ENCODE data around the gene NRDE2. TPM values are rescaled to one million over a fixed set of nuclear protein-coding genes. Genes with fewer than 3 reads are reported as not detected.

Gene NRDE2
- total RNA-seq, 1 experiment from 2014 or later = 16.5 TPM

DNA sequence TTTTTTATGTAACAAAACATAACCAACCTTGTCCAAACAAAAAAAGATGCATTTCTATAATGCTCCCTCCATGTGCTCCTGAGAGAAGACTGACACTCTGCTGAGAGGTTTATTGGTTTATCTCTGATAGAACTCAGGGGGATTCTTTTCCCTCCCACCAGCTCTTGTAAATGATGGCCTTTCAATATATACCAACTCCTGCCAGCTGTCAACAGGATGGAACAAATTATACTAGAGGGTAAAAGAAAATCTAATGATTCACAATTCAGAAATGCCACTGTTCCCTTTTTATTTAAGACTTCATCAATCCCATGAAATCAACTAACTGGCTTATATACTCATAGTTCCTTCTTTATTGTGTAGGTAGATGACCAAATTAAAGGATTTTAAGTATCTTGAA, 50.0 kb downstream of the NRDE2 start:
- in situ Hi-C loops (cut with HindIII; ENCODE audit: low pct_unique_long_range_greater_than_20kb, low sequenced_read_pairs) (no loop called here), intact Hi-C loops (cut with micrococcal nuclease; ENCODE audit: unreplicated experiment) (no loop called here)
- no TSS peak for BruUV-seq (replicated peaks)
- ChIA-PET CTCF (no interaction called here), POLR2A (no interaction called here)
- H3K27ac ChIP-seq (ENCODE audit: low read length) = no peak overlapping the region
- TF ChIP-seq, protein P1, sequence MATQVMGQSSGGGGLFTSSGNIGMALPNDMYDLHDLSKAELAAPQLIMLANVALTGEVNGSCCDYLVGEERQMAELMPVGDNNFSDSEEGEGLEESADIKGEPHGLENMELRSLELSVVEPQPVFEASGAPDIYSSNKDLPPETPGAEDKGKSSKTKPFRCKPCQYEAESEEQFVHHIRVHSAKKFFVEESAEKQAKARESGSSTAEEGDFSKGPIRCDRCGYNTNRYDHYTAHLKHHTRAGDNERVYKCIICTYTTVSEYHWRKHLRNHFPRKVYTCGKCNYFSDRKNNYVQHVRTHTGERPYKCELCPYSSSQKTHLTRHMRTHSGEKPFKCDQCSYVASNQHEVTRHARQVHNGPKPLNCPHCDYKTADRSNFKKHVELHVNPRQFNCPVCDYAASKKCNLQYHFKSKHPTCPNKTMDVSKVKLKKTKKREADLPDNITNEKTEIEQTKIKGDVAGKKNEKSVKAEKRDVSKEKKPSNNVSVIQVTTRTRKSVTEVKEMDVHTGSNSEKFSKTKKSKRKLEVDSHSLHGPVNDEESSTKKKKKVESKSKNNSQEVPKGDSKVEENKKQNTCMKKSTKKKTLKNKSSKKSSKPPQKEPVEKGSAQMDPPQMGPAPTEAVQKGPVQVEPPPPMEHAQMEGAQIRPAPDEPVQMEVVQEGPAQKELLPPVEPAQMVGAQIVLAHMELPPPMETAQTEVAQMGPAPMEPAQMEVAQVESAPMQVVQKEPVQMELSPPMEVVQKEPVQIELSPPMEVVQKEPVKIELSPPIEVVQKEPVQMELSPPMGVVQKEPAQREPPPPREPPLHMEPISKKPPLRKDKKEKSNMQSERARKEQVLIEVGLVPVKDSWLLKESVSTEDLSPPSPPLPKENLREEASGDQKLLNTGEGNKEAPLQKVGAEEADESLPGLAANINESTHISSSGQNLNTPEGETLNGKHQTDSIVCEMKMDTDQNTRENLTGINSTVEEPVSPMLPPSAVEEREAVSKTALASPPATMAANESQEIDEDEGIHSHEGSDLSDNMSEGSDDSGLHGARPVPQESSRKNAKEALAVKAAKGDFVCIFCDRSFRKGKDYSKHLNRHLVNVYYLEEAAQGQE (IDR thresholded peaks at IDR 0.05; ENCODE audit: insufficient read depth in 1 of 2, low read depth in 2 of 2, low read length in 1 of 2) = no peak
- TF ChIP-seq TCF7L2 (IDR thresholded peaks at IDR 0.05; ENCODE audit: low read depth, low read length) = no peak
- H3K36me3 ChIP-seq (ENCODE audit: control insufficient read depth, insufficient read depth, low read length) = no peaks in the 10 kb centered on the region
- H3K27me3 ChIP-seq (ENCODE audit: control insufficient read depth, insufficient read depth, low read length) = no peaks in the 10 kb centered on the region
- ATAC-seq (no peak), DNase-seq (ENCODE audit: low read depth, low spot score) (no peak)
- no peaks in the 10 kb centered on the region for H3K9me3 ChIP-seq (ENCODE audit: control insufficient read depth, insufficient read depth, low read depth, low read length)
- no peak overlapping the region for H3K4me3 ChIP-seq (ENCODE audit: low read depth in 2 of 2, low read length in 2 of 2)
- H3K4me1 ChIP-seq (ENCODE audit: control insufficient read depth, insufficient read depth, low read length) = no peaks in the 10 kb centered on the region

DNA sequence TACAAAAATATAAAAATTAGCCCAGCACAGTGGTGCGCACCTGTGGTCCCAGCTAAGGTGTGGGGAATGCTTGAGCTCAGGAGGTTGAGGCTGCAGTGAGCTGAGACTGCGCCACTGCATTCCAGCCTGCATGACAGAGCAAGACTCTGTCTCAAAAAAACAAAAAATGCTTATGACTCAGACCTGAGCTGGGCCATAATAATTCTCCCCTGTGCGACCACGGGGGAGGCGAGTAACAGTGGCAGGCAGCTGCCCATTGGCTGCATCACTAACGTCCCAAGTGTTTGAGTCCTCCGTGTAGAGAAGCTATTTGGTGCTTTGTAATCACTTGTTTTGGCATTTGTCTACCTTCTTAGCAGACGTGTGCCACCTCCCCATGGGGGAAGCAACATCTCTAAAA, 50.5 kb downstream of the NRDE2 start:
- ATAC-seq = peak; percentile 39; the same call in 1 of the 2 replicates
- Histone ChIP-seq H3K27ac (ENCODE audit: low read length) (no peak overlapping the region), H3K27me3 (ENCODE audit: control insufficient read depth, insufficient read depth, low read length) (no peaks in the 10 kb centered on the region), H3K4me3 (ENCODE audit: low read depth in 2 of 2, low read length in 2 of 2) (no peak overlapping the region), H3K4me1 (ENCODE audit: control insufficient read depth, insufficient read depth, low read length) (no peaks in the 10 kb centered on the region), H3K9me3 (ENCODE audit: control insufficient read depth, insufficient read depth, low read depth, low read length) (no peaks in the 10 kb centered on the region), H3K36me3 (ENCODE audit: control insufficient read depth, insufficient read depth, low read length) (no peaks in the 10 kb centered on the region)
- TF ChIP-seq POLR2AphosphoS5 (IDR thresholded peaks at IDR 0.05; ENCODE audit: low read depth, low read length) (no peak), TCF7L2 (IDR thresholded peaks at IDR 0.05; ENCODE audit: low read depth, low read length) (no peak), SIN3A (IDR thresholded peaks at IDR 0.05; ENCODE audit: borderline replicate concordance, insufficient read depth, low read depth, low read length) (no peak)
- TF ChIP-seq, protein P2, sequence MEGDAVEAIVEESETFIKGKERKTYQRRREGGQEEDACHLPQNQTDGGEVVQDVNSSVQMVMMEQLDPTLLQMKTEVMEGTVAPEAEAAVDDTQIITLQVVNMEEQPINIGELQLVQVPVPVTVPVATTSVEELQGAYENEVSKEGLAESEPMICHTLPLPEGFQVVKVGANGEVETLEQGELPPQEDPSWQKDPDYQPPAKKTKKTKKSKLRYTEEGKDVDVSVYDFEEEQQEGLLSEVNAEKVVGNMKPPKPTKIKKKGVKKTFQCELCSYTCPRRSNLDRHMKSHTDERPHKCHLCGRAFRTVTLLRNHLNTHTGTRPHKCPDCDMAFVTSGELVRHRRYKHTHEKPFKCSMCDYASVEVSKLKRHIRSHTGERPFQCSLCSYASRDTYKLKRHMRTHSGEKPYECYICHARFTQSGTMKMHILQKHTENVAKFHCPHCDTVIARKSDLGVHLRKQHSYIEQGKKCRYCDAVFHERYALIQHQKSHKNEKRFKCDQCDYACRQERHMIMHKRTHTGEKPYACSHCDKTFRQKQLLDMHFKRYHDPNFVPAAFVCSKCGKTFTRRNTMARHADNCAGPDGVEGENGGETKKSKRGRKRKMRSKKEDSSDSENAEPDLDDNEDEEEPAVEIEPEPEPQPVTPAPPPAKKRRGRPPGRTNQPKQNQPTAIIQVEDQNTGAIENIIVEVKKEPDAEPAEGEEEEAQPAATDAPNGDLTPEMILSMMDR (IDR thresholded peaks at IDR 0.05) = no peak
- TF ChIP-seq, protein P1 (IDR thresholded peaks at IDR 0.05; ENCODE audit: insufficient read depth in 1 of 2, low read depth in 2 of 2, low read length in 1 of 2) = no peak
- BruUV-seq (replicated peaks) = no TSS peak
- intact Hi-C loops (cut with micrococcal nuclease; ENCODE audit: unreplicated experiment) = no loop called here
- CTCF ChIA-PET = no interaction called here
- in situ Hi-C loops (cut with HindIII; ENCODE audit: low pct_unique_long_range_greater_than_20kb, low sequenced_read_pairs) = no loop called here
- POLR2A ChIA-PET = no interaction called here
- DNase-seq (ENCODE audit: low read depth, low spot score) = no peak
